Suprapubic skin (tissue), 3 donors: Measurements from ENCODE around the gene ETV6.

ENCODE experiments used
- EP300 ChIP-seq: sonication (generic); formaldehyde crosslinking; IDR thresholded peaks from one replicate; pipeline ENCODE4 v1.6.1; 2017; ENCODE audit warnings: antibody characterized with exemption
- POLR2A ChIP-seq, 2 donors: fragments of 450-650 bp; IDR thresholded peaks; one replicate each; pipeline ENCODE4 v1.6.1; 2017; ENCODE audit warnings: antibody characterized with exemption in 2 of 2, mild to moderate bottlenecking in 2 of 2, moderate library complexity in 2 of 2
- TF ChIP-seq, protein P1 (sequence below), 2 donors: fragments of 200-600 bp in 1 of 2; fragments of 450-650 bp in 1 of 2; sonication (generic) in 1 of 2; IDR thresholded peaks; one replicate each; pipeline ENCODE4 v1.5.1; 2016 to 2019; ENCODE audit warnings: antibody characterized with exemption in 2 of 2, mild to moderate bottlenecking in 1 of 2, moderate library complexity in 1 of 2

DNA sequence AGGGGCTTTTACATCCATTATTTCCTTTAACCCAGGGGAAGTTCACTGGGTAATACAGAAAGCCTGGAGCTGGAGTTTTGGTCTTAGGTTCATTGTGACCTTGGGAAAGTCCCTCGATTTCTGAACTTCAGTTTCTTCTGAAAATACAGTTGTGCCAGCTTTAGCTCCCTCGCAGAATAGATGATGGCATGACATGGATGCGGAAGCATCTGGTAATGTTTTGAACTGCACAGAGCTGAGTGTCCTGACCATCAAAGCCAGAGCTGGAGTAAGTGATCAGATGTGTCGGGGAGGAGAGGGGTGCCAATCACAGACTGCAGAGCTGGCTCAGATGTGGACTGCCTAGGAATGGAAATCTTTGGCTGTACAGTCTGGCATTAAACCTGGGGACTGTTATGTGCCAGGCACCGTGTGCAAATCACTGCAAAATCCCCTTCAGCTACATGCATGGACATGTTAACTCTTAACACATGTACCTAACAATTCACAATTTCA is 180.9 kb downstream of the ETV6 start:
- TF ChIP-seq, protein P1, sequence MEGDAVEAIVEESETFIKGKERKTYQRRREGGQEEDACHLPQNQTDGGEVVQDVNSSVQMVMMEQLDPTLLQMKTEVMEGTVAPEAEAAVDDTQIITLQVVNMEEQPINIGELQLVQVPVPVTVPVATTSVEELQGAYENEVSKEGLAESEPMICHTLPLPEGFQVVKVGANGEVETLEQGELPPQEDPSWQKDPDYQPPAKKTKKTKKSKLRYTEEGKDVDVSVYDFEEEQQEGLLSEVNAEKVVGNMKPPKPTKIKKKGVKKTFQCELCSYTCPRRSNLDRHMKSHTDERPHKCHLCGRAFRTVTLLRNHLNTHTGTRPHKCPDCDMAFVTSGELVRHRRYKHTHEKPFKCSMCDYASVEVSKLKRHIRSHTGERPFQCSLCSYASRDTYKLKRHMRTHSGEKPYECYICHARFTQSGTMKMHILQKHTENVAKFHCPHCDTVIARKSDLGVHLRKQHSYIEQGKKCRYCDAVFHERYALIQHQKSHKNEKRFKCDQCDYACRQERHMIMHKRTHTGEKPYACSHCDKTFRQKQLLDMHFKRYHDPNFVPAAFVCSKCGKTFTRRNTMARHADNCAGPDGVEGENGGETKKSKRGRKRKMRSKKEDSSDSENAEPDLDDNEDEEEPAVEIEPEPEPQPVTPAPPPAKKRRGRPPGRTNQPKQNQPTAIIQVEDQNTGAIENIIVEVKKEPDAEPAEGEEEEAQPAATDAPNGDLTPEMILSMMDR (IDR thresholded peaks at IDR 0.05) = no peak
- TF ChIP-seq POLR2A (IDR thresholded peaks at IDR 0.05) = no peak
- no peak for TF ChIP-seq EP300
